Measurements from ENCODE around the gene VPS36.
"Not testable (repeated sequence)": the region's sequence is repeated elsewhere in the genome, so short reads cannot be mapped to it uniquely, and the experiment has no call there.

The VPS36 gene

GRCh38 chr13:52428295-52428694 lies 22.1 kb downstream of the VPS36 start:
- H3K4me1 ChIP-seq (ENCODE audit: insufficient read depth, low read length), result no peaks in the 10 kb centered on the region
- H3K9ac ChIP-seq (ENCODE audit: low read depth, low read length), result no peak overlapping the region
- H3K27me3 ChIP-seq (ENCODE audit: insufficient read depth, low read length), result no peaks in the 10 kb centered on the region
- H3K36me3 ChIP-seq (ENCODE audit: insufficient read depth, low read depth, low read length), result peaks cover 60% of the 10 kb centered on the region
- H3K27ac ChIP-seq (ENCODE audit: low read length), result no peak overlapping the region
- no peak overlapping the region for H3K4me3 ChIP-seq (ENCODE audit: low read length)
- no peaks in the 10 kb centered on the region for H3K9me3 ChIP-seq (ENCODE audit: insufficient read depth, low read depth, low read length)

- peaks cover 67% of the 10 kb centered on the region for H3K36me3 ChIP-seq (ENCODE audit: insufficient read depth, low read depth, low read length)
- H3K4me1 ChIP-seq (ENCODE audit: insufficient read depth, low read length), result no peaks in the 10 kb centered on the region
- no peak overlapping the region for H3K27ac ChIP-seq (ENCODE audit: low read length)
- H3K4me3 ChIP-seq (ENCODE audit: low read length), result no peak overlapping the region
- H3K27me3 ChIP-seq (ENCODE audit: insufficient read depth, low read length), result no peaks in the 10 kb centered on the region
- H3K9me3 ChIP-seq (ENCODE audit: insufficient read depth, low read depth, low read length), result no peaks in the 10 kb centered on the region
- H3K9ac ChIP-seq (ENCODE audit: low read depth, low read length), result no peak overlapping the region
Measured at GRCh38 chr13:52421216-52421615, 29.2 kb downstream of the VPS36 start.

GRCh38 chr13:52419080-52419479 lies 31.4 kb downstream of the VPS36 start:
- no peak overlapping the region for H3K4me3 ChIP-seq (ENCODE audit: low read length)

GRCh38 chr13:52414963-52415362 lies 35.5 kb downstream of the VPS36 start:
- no peak overlapping the region for H3K9ac ChIP-seq (ENCODE audit: low read depth, low read length)
- H3K36me3 ChIP-seq (ENCODE audit: insufficient read depth, low read depth, low read length), result peaks cover 53% of the 10 kb centered on the region

More at GRCh38 chr13:52419080-52419479, 31.4 kb downstream of the VPS36 start:
- Histone ChIP-seq H3K9me3 (ENCODE audit: insufficient read depth, low read depth, low read length) (no peaks in the 10 kb centered on the region), H3K4me1 (ENCODE audit: insufficient read depth, low read length) (no peaks in the 10 kb centered on the region), H3K27me3 (ENCODE audit: insufficient read depth, low read length) (no peaks in the 10 kb centered on the region), H3K9ac (ENCODE audit: low read depth, low read length) (no peak overlapping the region), H3K36me3 (ENCODE audit: insufficient read depth, low read depth, low read length) (peaks cover 70% of the 10 kb centered on the region), H3K27ac (ENCODE audit: low read length) (no peak overlapping the region)

GRCh38 chr13:52414051-52414450 lies 36.4 kb downstream of the VPS36 start:
- Histone ChIP-seq H3K36me3 (ENCODE audit: insufficient read depth, low read depth, low read length) (peaks cover 53% of the 10 kb centered on the region), H3K4me1 (ENCODE audit: insufficient read depth, low read length) (no peaks in the 10 kb centered on the region), H3K9me3 (ENCODE audit: insufficient read depth, low read depth, low read length) (no peaks in the 10 kb centered on the region), H3K9ac (ENCODE audit: low read depth, low read length) (no peak overlapping the region), H3K4me3 (ENCODE audit: low read length) (no peak overlapping the region), H3K27me3 (ENCODE audit: insufficient read depth, low read length) (no peaks in the 10 kb centered on the region), H3K27ac (ENCODE audit: low read length) (no peak overlapping the region)

More at GRCh38 chr13:52414963-52415362, 35.5 kb downstream of the VPS36 start:
- Histone ChIP-seq H3K4me3 (ENCODE audit: low read length) (no peak overlapping the region), H3K27me3 (ENCODE audit: insufficient read depth, low read length) (no peaks in the 10 kb centered on the region), H3K4me1 (ENCODE audit: insufficient read depth, low read length) (no peaks in the 10 kb centered on the region), H3K27ac (ENCODE audit: low read length) (no peak overlapping the region), H3K9me3 (ENCODE audit: insufficient read depth, low read depth, low read length) (no peaks in the 10 kb centered on the region)

- H3K27ac ChIP-seq (ENCODE audit: low read length), result no peak overlapping the region
- no peak overlapping the region for H3K9ac ChIP-seq (ENCODE audit: low read depth, low read length)
- H3K4me1 ChIP-seq (ENCODE audit: insufficient read depth, low read length), result no peaks in the 10 kb centered on the region
- no peak overlapping the region for H3K4me3 ChIP-seq (ENCODE audit: low read length)
- no peaks in the 10 kb centered on the region for H3K9me3 ChIP-seq (ENCODE audit: insufficient read depth, low read depth, low read length)
- peaks cover 43% of the 10 kb centered on the region for H3K36me3 ChIP-seq (ENCODE audit: insufficient read depth, low read depth, low read length)
- H3K27me3 ChIP-seq (ENCODE audit: insufficient read depth, low read length), result peaks cover under 1% of the 10 kb centered on the region; the same call in 1 of the 2 replicates
Measured at GRCh38 chr13:52412128-52412527, 38.3 kb downstream of the VPS36 start.

GRCh38 chr13:52411629-52412028 lies 38.8 kb downstream of the VPS36 start:
- no peak overlapping the region for H3K9ac ChIP-seq (ENCODE audit: low read depth, low read length)
- H3K9me3 ChIP-seq (ENCODE audit: insufficient read depth, low read depth, low read length), result no peaks in the 10 kb centered on the region
- peaks cover 6% of the 10 kb centered on the region for H3K27me3 ChIP-seq (ENCODE audit: insufficient read depth, low read length)
- no peak overlapping the region for H3K4me3 ChIP-seq (ENCODE audit: low read length)
- no peak overlapping the region for H3K27ac ChIP-seq (ENCODE audit: low read length)
- peaks cover 38% of the 10 kb centered on the region for H3K36me3 ChIP-seq (ENCODE audit: insufficient read depth, low read depth, low read length)
- no peaks in the 10 kb centered on the region for H3K4me1 ChIP-seq (ENCODE audit: insufficient read depth, low read length)

- not testable (repeated sequence) for H3K9me3 ChIP-seq (ENCODE audit: insufficient read depth, low read depth, low read length)
Measured at GRCh38 chr13:52408071-52408658, 42.3 kb downstream of the VPS36 start.

GRCh38 chr13:52407436-52407835 lies 43.0 kb downstream of the VPS36 start:
- H3K27me3 ChIP-seq (ENCODE audit: insufficient read depth, low read length), result peaks cover 34% of the 10 kb centered on the region
- not testable (repeated sequence) for H3K9ac ChIP-seq (ENCODE audit: low read depth, low read length); H3K4me1 ChIP-seq (ENCODE audit: insufficient read depth, low read length); H3K4me3 ChIP-seq (ENCODE audit: low read length); H3K36me3 ChIP-seq (ENCODE audit: insufficient read depth, low read depth, low read length); H3K27ac ChIP-seq (ENCODE audit: low read length); H3K9me3 ChIP-seq (ENCODE audit: insufficient read depth, low read depth, low read length)

More at GRCh38 chr13:52408071-52408658, 42.3 kb downstream of the VPS36 start:
- H3K27me3 ChIP-seq (ENCODE audit: insufficient read depth, low read length), result peaks cover 34% of the 10 kb centered on the region
- not testable (repeated sequence) for H3K4me1 ChIP-seq (ENCODE audit: insufficient read depth, low read length); H3K9ac ChIP-seq (ENCODE audit: low read depth, low read length); H3K27ac ChIP-seq (ENCODE audit: low read length); H3K36me3 ChIP-seq (ENCODE audit: insufficient read depth, low read depth, low read length); H3K4me3 ChIP-seq (ENCODE audit: low read length)

GRCh38 chr13:52406629-52407028 lies 43.8 kb downstream of the VPS36 start:
- H3K4me3 ChIP-seq (ENCODE audit: low read length), result peak overlapping the region; percentile 79

GRCh38 chr13:52405767-52406494 lies 44.5 kb downstream of the VPS36 start, which contains the start of gene THSD1:
THSD1 (minus strand) TSS chr13:52406172; CDS start chr13:52402600, 3,572 bp downstream.
- Histone ChIP-seq H3K27ac (ENCODE audit: low read length) (no peak within 1 kb of the TSS), H3K4me1 (ENCODE audit: insufficient read depth, low read length) (0 out of 2 replicates have a peak, but pooled peaks cover 3% of the 10 kb centered on the region), H3K36me3 (ENCODE audit: insufficient read depth, low read depth, low read length) (no peaks in the 10 kb centered on the region; the same call in 1 of the 2 replicates), H3K9ac (ENCODE audit: low read depth, low read length) (peak within 1 kb of the TSS; percentile 37; the same call in 1 of the 2 replicates), H3K9me3 (ENCODE audit: insufficient read depth, low read depth, low read length) (no peaks in the 10 kb centered on the region), H3K4me3 (ENCODE audit: low read length) (peak within 1 kb of the TSS; percentile 79), H3K27me3 (ENCODE audit: insufficient read depth, low read length) (peaks cover 34% of the 10 kb centered on the region)

More at GRCh38 chr13:52406629-52407028, 43.8 kb downstream of the VPS36 start:
- Histone ChIP-seq H3K27me3 (ENCODE audit: insufficient read depth, low read length) (peaks cover 34% of the 10 kb centered on the region), H3K36me3 (ENCODE audit: insufficient read depth, low read depth, low read length) (no peaks in the 10 kb centered on the region; the same call in 1 of the 2 replicates), H3K4me1 (ENCODE audit: insufficient read depth, low read length) (0 out of 2 replicates have a peak, but pooled peaks cover 3% of the 10 kb centered on the region), H3K9ac (ENCODE audit: low read depth, low read length) (no peak overlapping the region), H3K27ac (ENCODE audit: low read length) (no peak overlapping the region), H3K9me3 (ENCODE audit: insufficient read depth, low read depth, low read length) (no peaks in the 10 kb centered on the region)

- no peak overlapping the region for H3K27ac ChIP-seq (ENCODE audit: low read length)
- H3K27me3 ChIP-seq (ENCODE audit: insufficient read depth, low read length), result peaks cover 34% of the 10 kb centered on the region
- H3K9ac ChIP-seq (ENCODE audit: low read depth, low read length), result peak overlapping the region; percentile 37; the same call in 1 of the 2 replicates
- no peaks in the 10 kb centered on the region for H3K9me3 ChIP-seq (ENCODE audit: insufficient read depth, low read depth, low read length)
- H3K4me3 ChIP-seq (ENCODE audit: low read length), result peak overlapping the region; percentile 79
- H3K4me1 ChIP-seq (ENCODE audit: insufficient read depth, low read length), result 0 out of 2 replicates have a peak, but pooled peaks cover 3% of the 10 kb centered on the region
- H3K36me3 ChIP-seq (ENCODE audit: insufficient read depth, low read depth, low read length), result no peaks in the 10 kb centered on the region
Measured at GRCh38 chr13:52405369-52405766, 45.1 kb downstream of the VPS36 start.
